Measurements from ENCODE around the gene DDX6.

The DDX6 gene

GRCh38 chr11:118705111-118705741 lies 85.7 kb downstream of the DDX6 start:
- no peak for DNase-seq (ENCODE audit: low read depth in 2 of 2)

GRCh38 chr11:118703563-118704106 lies 87.3 kb downstream of the DDX6 start:
- DNase-seq (ENCODE audit: low read depth in 2 of 2): no peak

GRCh38 chr11:118699506-118700220 lies 91.3 kb downstream of the DDX6 start:
- peak; percentile 30 to 34 for DNase-seq (ENCODE audit: low read depth in 2 of 2)

Measured in stimulated activated CD8-positive, alpha-beta memory T cell treated with anti-CD3 and anti-CD28 coated beads, Interleukin-7, amount 100 ng/mL, for 1 hour (primary cell).